Natural killer cell (primary cell): ENCODE results near the gene STX7. TPM values are rescaled to one million over a fixed set of nuclear protein-coding genes. Genes with fewer than 3 reads are reported as not detected.

Experiments
- ATAC-seq, 3 donors: fragments of 150-1000 bp in 2 of 3; fragments of 200-7000 bp in 1 of 3; cut with Tn5 transposase; 1 replicate in 1 of 3; 2 replicates in 2 of 3; pipeline ENCODE4 v1.10.0; 2021; ENCODE audit warnings: mild to moderate bottlenecking in 2 of 3, moderate library complexity in 2 of 3
- DNase-seq, 2 donors: peaks; one replicate each; pipeline versions ENCODE4 v3.0.0 to v3.0.0-alpha.2; 2013 to 2021; ENCODE audit warnings: mixed read lengths in 1 of 2
- H3K27ac ChIP-seq: one replicate; pipeline ENCODE4 v1.5.1; 2013; ENCODE audit warnings: mild to moderate bottlenecking, low read length
- H3K27me3 ChIP-seq: one replicate; pipeline ENCODE4 v1.6.1; 2013; ENCODE audit warnings: low read length; ENCODE audit not compliant: control insufficient read depth, insufficient read depth
- H3K36me3 ChIP-seq: one replicate; pipeline ENCODE4 v1.6.1; 2013; ENCODE audit warnings: low read length; ENCODE audit not compliant: control insufficient read depth, insufficient read depth
- H3K4me1 ChIP-seq: one replicate; pipeline ENCODE4 v1.6.1; 2013; ENCODE audit warnings: low read length; ENCODE audit not compliant: control insufficient read depth, insufficient read depth
- H3K4me3 ChIP-seq: one replicate; pipeline ENCODE4 v1.5.1; 2013; ENCODE audit warnings: low read length
- H3K9me3 ChIP-seq: one replicate; pipeline ENCODE4 v1.6.1; 2013; ENCODE audit warnings: low read length; ENCODE audit not compliant: control insufficient read depth, insufficient read depth
- H3K27ac Mint-ChIP-seq, 2 donors: one replicate each; pipeline ENCODE4 v1.8.0; 2022; ENCODE audit warnings: mild to moderate bottlenecking in 2 of 2, mixed read lengths in 2 of 2, moderate library complexity in 1 of 2
- H3K27me3 Mint-ChIP-seq, 2 donors: one replicate each; pipeline ENCODE4 v1.8.0; 2022; ENCODE audit warnings: low read depth in 2 of 2, mixed read lengths in 2 of 2
- H3K36me3 Mint-ChIP-seq: one replicate; pipeline ENCODE4 v1.8.0; 2022; ENCODE audit warnings: mixed read lengths
- H3K4me1 Mint-ChIP-seq, 2 donors: one replicate each; pipeline ENCODE4 v1.8.0; 2022; ENCODE audit warnings: mixed read lengths in 2 of 2
- H3K4me3 Mint-ChIP-seq: one replicate; pipeline ENCODE4 v1.8.0; 2022; ENCODE audit warnings: mild to moderate bottlenecking, moderate library complexity, mixed read lengths
- H3K9me3 Mint-ChIP-seq, 2 donors: one replicate each; pipeline ENCODE4 v1.8.0; 2022; ENCODE audit warnings: mixed read lengths in 2 of 2
- CTCF ChIP-seq: fragments of 200-600 bp; IDR thresholded peaks from one replicate; pipeline ENCODE4 v1.8.0; 2022; ENCODE audit warnings: antibody characterized with exemption
- WGBS: methylation state at CpG from one replicate; pipeline ENCODE4 v1.1.7; 2013; ENCODE audit warnings: missing lambda C conversion rate; ENCODE audit not compliant: insufficient coverage; 5-methylcytosine and 5-hydroxymethylcytosine counted together
- intact Hi-C: fragments of 100-400 bp; cut with micrococcal nuclease; formaldehyde crosslinking; loops from one replicate; pipeline ENCODE4 v1.14.2; 2022
- total RNA-seq, 4 donors: library from RNA; stranded (reverse); fragments of 120-200 nt in 1 of 4; gene quantifications; one replicate each; pipeline versions ENCODE4 v1.2.3 to v1.2.4, GENCODE V29; 2013 to 2022

STX7 gene
- total RNA-seq, 3 donors from 2014 or later (not counting 1 experiment from before 2014, with no cell fraction given): 37.3 to 49.9 (median 39.5) TPM

- peaks cover 8% of the 10 kb centered on the region in 2 donors for H3K27me3 Mint-ChIP-seq
Observed at GRCh38 chr6:132513831-132514545, 1.1 kb upstream of the STX7 start.

GRCh38 chr6:132512342-132512637 is 626 bp downstream of the STX7 start:
- Histone ChIP-seq H3K27ac (peak overlapping the region; percentile 36), H3K36me3 (peaks cover 10% of the 10 kb centered on the region), H3K4me1 (peaks cover 9% of the 10 kb centered on the region), H3K4me3 (peak overlapping the region; percentile 76), H3K9me3 (no peaks in the 10 kb centered on the region), H3K27me3 (no peaks in the 10 kb centered on the region)
- peak overlapping the region; percentile 69 to 86 for H3K27ac Mint-ChIP-seq
- DNase-seq: no peak
- H3K27me3 Mint-ChIP-seq: peaks cover 8% of the 10 kb centered on the region in 2 donors
- no peaks in the 10 kb centered on the region for H3K36me3 Mint-ChIP-seq
- peak overlapping the region; percentile 99 for H3K4me3 Mint-ChIP-seq
- no peak for ATAC-seq
- intact Hi-C loops: loop anchor here (5.0 kb wide), 1 partner anchor 300 kb away; the partner anchor contains the start of gene RPS12
- no peaks in the 10 kb centered on the region for H3K9me3 Mint-ChIP-seq
- WGBS: 0% methylated on average over 3 of the region's 7 CpGs
- H3K4me1 Mint-ChIP-seq: peaks cover 44 to 56% of the 10 kb centered on the region in 2 donors
- TF ChIP-seq CTCF: no peak

More at GRCh38 chr6:132513831-132514545, 1.1 kb upstream of the STX7 start:
- Mint-ChIP-seq H3K4me1 (peaks cover 31 to 39% of the 10 kb centered on the region in 2 donors), H3K9me3 (no peaks in the 10 kb centered on the region), H3K36me3 (no peaks in the 10 kb centered on the region), H3K27ac (peak overlapping the region in 1 of 2 donors; percentile 86), H3K4me3 (peak overlapping the region; percentile 99)
- no peaks in the 10 kb centered on the region for H3K27me3 ChIP-seq
- H3K4me1 ChIP-seq: peaks cover 5% of the 10 kb centered on the region
- H3K36me3 ChIP-seq: no peaks in the 10 kb centered on the region
- H3K27ac ChIP-seq: peak overlapping the region; percentile 66
- no peak for DNase-seq
- TF ChIP-seq CTCF: no peak
- 39% methylated on average over 3 of the region's 3 CpGs for WGBS
- intact Hi-C loops: loop anchor here (5.0 kb wide), 1 partner anchor 298 kb away; the partner anchor contains the start of gene RPS12
- no peaks in the 10 kb centered on the region for H3K9me3 ChIP-seq
- no peak for ATAC-seq
- no peak overlapping the region for H3K4me3 ChIP-seq

GRCh38 chr6:132511831-132512220 is 1.1 kb downstream of the STX7 start:
- H3K9me3 Mint-ChIP-seq: no peaks in the 10 kb centered on the region
- peaks cover 49 to 57% of the 10 kb centered on the region in 2 donors for H3K4me1 Mint-ChIP-seq
- no peak for ATAC-seq
- peaks cover 10% of the 10 kb centered on the region for H3K36me3 ChIP-seq
- H3K4me3 Mint-ChIP-seq: peak overlapping the region; percentile 99
- WGBS: 24% methylated on average over 2 of the region's 2 CpGs
- no peaks in the 10 kb centered on the region for H3K9me3 ChIP-seq
- no peak for TF ChIP-seq CTCF
- H3K27me3 ChIP-seq: no peaks in the 10 kb centered on the region
- DNase-seq: no peak
- H3K4me1 ChIP-seq: peaks cover 9% of the 10 kb centered on the region
- no peaks in the 10 kb centered on the region for H3K36me3 Mint-ChIP-seq
- H3K27ac Mint-ChIP-seq: peak overlapping the region; percentile 69 to 86
- H3K27me3 Mint-ChIP-seq: peaks cover 8% of the 10 kb centered on the region in 2 donors
- peak overlapping the region; percentile 76 for H3K4me3 ChIP-seq
- no peak overlapping the region for H3K27ac ChIP-seq
- intact Hi-C loops: loop anchor here (5.0 kb wide), 1 partner anchor 300 kb away; the partner anchor contains the start of gene RPS12
